Kidney epithelial cell (primary cell): ENCODE data around the gene RBFOX2. TPM values are rescaled to one million over a fixed set of nuclear protein-coding genes. Genes with fewer than 3 reads are reported as not detected.

Experiments
- DNase-seq: peaks from one replicate; pipeline ENCODE4 v3.0.0-alpha.2; 2010; ENCODE audit warnings: low read depth
- H3K27me3 ChIP-seq: 2 replicates; pipeline ENCODE4 v1.6.0; 2011; ENCODE audit warnings: low read length; ENCODE audit not compliant: control insufficient read depth, insufficient read depth
- H3K36me3 ChIP-seq: 2 replicates; pipeline ENCODE4 v1.5.1; 2011; ENCODE audit warnings: low read length; ENCODE audit not compliant: control insufficient read depth, insufficient read depth
- H3K4me3 ChIP-seq: 2 replicates; pipeline ENCODE4 v1.5.1; 2011; ENCODE audit warnings: low read depth, mild to moderate bottlenecking, control low read depth, low read length
- total RNA-seq: library from RNA; depleted of rRNA; stranded (reverse); fragments of >200 nt; gene quantifications from 2 replicates; pipeline ENCODE4 v1.2.3, GENCODE V29; 2015
- TF ChIP-seq, protein P1 (sequence below): IDR thresholded peaks from 2 replicates; pipeline ENCODE4 v1.5.1; 2011; ENCODE audit warnings: mild to moderate bottlenecking, moderate library complexity, low read length, control low read depth, inconsistent platforms; ENCODE audit not compliant: insufficient read depth, poor library complexity, severe bottlenecking

Gene RBFOX2
- total RNA-seq, 1 donor from 2014 or later, result 75.1 TPM

DNA sequence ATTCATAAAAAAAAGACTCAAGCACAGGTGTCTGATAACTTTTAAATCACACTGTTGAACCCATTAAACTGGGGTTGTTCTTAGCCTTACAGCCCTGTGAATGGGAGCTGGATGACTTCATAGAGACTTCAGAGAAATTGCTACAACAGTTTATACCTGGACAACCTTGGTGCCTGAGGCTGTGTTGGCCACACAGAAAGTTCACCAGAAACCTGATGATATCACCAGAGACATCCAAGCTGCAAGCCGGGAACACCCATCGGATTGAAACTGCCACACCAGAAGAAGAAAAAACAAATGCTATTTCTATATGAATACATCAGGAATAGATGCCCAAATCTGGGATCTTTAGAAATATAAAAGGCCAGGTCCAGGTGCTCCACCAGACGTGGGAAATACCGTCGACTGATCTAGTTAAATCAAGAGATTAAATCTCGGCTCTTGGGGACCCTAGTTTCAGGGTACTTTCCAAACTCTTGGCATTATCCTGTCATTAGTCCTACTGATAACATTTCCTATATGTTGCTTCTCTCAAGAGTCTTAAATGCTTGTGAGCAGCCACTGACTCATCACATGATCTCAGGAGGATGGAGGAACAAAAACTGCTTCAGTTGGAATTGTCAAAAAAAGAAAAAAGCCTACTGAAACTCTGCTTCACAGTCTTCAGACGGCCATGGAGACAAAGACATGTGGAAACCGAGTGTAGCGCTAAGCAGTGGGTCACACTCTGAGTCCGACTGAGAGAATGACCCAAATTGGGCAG lies 339.5 kb downstream of the RBFOX2 start:
- no peak for DNase-seq
- TF ChIP-seq, protein P1, sequence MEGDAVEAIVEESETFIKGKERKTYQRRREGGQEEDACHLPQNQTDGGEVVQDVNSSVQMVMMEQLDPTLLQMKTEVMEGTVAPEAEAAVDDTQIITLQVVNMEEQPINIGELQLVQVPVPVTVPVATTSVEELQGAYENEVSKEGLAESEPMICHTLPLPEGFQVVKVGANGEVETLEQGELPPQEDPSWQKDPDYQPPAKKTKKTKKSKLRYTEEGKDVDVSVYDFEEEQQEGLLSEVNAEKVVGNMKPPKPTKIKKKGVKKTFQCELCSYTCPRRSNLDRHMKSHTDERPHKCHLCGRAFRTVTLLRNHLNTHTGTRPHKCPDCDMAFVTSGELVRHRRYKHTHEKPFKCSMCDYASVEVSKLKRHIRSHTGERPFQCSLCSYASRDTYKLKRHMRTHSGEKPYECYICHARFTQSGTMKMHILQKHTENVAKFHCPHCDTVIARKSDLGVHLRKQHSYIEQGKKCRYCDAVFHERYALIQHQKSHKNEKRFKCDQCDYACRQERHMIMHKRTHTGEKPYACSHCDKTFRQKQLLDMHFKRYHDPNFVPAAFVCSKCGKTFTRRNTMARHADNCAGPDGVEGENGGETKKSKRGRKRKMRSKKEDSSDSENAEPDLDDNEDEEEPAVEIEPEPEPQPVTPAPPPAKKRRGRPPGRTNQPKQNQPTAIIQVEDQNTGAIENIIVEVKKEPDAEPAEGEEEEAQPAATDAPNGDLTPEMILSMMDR, result no peak
- no peaks in the 10 kb centered on the region for H3K36me3 ChIP-seq
- H3K27me3 ChIP-seq, result no peaks in the 10 kb centered on the region
- H3K4me3 ChIP-seq, result no peak overlapping the region

Other genes with a start within 250 kb of the RBFOX2 start
- 4.4 and 19.2 TPM in 2 replicates for gene APOL3, start 131.9 kb upstream of the RBFOX2 start, total RNA-seq
- not detected in 2 replicates for gene APOL4, start 173.0 kb upstream of the RBFOX2 start, total RNA-seq
- 39.9 and 44.4 TPM in 2 replicates for gene APOL2, start 210.7 kb upstream of the RBFOX2 start, total RNA-seq
- 1.8 and 2.3 TPM in 2 replicates for gene APOL1, start 224.3 kb upstream of the RBFOX2 start, total RNA-seq